Measurements from ENCODE around the gene KIF19. TPM values are rescaled to one million over a fixed set of nuclear protein-coding genes. Genes with fewer than 3 reads are reported as not detected.

Gene KIF19
- total and polyA plus RNA-seq, 2 of the 8 experiments (the other 6 are each of a cell fraction or from before 2014, with no cell fraction given), result 0.52 to 0.77 TPM

- TF ChIP-seq CHD7 (IDR thresholded peaks at IDR 0.05; ENCODE audit: insufficient replicate concordance, low read length), result no peak
- no peak for TF ChIP-seq SAP30 (IDR thresholded peaks at IDR 0.05; ENCODE audit: insufficient read depth, insufficient replicate concordance, low read length)
- no peak for TF ChIP-seq JUN (IDR thresholded peaks at IDR 0.05; ENCODE audit: low read depth, low read length)
- no peak for TF ChIP-seq POU5F1 (IDR thresholded peaks at IDR 0.05; ENCODE audit: low read depth, low read length)
- TF ChIP-seq RAD21 (IDR thresholded peaks at IDR 0.05 in 1 of 2, conservative IDR thresholded peaks at IDR 0.05 in 1 of 2; ENCODE audit: low read depth in 2 of 2, low read length in 2 of 2), result no peak
- TF ChIP-seq BRCA1 (IDR thresholded peaks at IDR 0.05; ENCODE audit: low read depth, low read length), result no peak
- no peak for TF ChIP-seq EZH2 (IDR thresholded peaks at IDR 0.05; ENCODE audit: low read depth, low read length, severe bottlenecking)
- no peak for TF ChIP-seq FOSL1 (IDR thresholded peaks at IDR 0.05; ENCODE audit: insufficient read depth, low read depth, low read length)
- TF ChIP-seq NANOG (IDR thresholded peaks at IDR 0.05; ENCODE audit: insufficient read depth, low read depth, low read length, poor library complexity, severe bottlenecking), result no peak
- no peak for TF ChIP-seq GABPA (IDR thresholded peaks at IDR 0.05; ENCODE audit: borderline replicate concordance, insufficient read depth, low read length)
- no peak for TF ChIP-seq PHF8 (conservative IDR thresholded peaks at IDR 0.05; ENCODE audit: low read depth, low read length)
These were observed 29.0 kb downstream of the KIF19 start (continued) for GRCh38 chr17:74355065-74355464.

Measured in H1 (cell line).